Camera-type eye (tissue), 1 donor: ENCODE results near the gene YES1. TPM values are rescaled to one million over a fixed set of nuclear protein-coding genes. Genes with fewer than 3 reads are reported as not detected.

Source experiments
- total RNA-seq: library from RNA; depleted of rRNA; stranded (reverse); fragments of >200 nt; gene quantifications from one replicate; pipeline ENCODE4 v1.2.3, GENCODE V29; 2014

The YES1 gene
- 118 TPM for total RNA-seq

GRCh38 chr18:811892-812375 lies at the start of gene YES1:
YES1 (minus strand) TSS chr18:812242; CDS start chr18:756827, 55,415 bp downstream.

GRCh38 chr18:712401-713134 lies 99.5 kb downstream of the YES1 start, which contains the start of gene ENOSF1:
ENOSF1 (minus strand) TSS chr18:712630; CDS start chr18:712587, 43 bp downstream.

Other genes starting within 250 kb of the YES1 start
- not detected for gene CETN1, start 231.9 kb downstream of the YES1 start, total RNA-seq
- gene CLUL1, start 215.3 kb downstream of the YES1 start, total RNA-seq, result 15.9 TPM
- 36.3 TPM for gene TYMS, start 154.6 kb downstream of the YES1 start, total RNA-seq
- 95.6 TPM for gene ENOSF1, start 99.6 kb downstream of the YES1 start, total RNA-seq
- gene ADCYAP1, start 92.6 kb upstream of the YES1 start, total RNA-seq, result 2.3 TPM